Measurements from ENCODE around the gene ABLIM2. TPM values are rescaled to one million over a fixed set of nuclear protein-coding genes. Genes with fewer than 3 reads are reported as not detected.

The ABLIM2 gene
- total RNA-seq, 2 donors from 2014 or later = 2.6 to 7.3 TPM

DNA sequence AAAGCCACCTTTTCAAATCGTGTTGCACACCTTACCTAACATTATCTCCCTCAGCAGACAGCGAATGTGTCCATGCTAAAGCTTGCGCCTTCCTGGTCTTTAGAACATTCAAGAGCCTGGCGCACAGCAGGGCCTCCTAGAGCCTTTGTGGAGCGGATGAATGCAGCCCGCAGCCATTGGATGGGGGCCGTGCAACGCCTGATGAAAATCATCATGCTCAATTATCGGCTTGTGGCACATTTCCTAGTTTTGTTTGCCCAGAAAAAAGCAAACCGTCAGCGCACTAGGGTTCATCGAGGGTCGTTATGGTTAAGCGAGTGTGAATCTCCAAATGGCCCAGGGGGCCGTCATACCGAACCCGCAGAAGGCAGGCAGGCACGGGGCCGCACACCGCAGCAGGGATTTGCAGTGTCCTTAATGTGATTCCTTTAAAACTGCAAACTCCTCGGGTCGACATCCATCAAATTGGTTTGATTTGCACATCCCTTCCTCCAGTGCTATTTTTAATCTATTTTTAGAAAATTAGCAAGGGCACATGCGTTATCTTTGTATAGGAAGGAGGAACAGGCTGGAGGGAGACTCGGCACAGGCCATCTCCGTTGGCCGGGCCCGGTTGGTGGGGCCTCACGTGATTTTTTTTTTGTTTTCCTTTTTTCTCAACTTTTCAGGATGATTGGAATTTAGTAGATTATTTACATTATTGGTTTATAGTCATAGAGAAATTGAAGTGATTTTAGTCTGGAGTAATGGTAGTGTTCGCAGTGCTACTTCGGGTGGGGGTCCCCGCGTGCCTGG, 53.1 kb downstream of the ABLIM2 start:
- H3K27ac ChIP-seq = no peak overlapping the region
- 84% methylated on average over 32 of the region's 32 CpGs for WGBS
- H3K36me3 ChIP-seq = no peaks in the 10 kb centered on the region
- H3K9me3 ChIP-seq = no peaks in the 10 kb centered on the region
- DNase-seq (ENCODE audit: low spot score) = no peak
- intact Hi-C loops (cut with DNase I) = no loop called here
- no peaks in the 10 kb centered on the region for H3K27me3 ChIP-seq (replicated peaks; ENCODE audit: insufficient read depth)
- H3K4me3 ChIP-seq = no peak overlapping the region
- TF ChIP-seq, protein P1, sequence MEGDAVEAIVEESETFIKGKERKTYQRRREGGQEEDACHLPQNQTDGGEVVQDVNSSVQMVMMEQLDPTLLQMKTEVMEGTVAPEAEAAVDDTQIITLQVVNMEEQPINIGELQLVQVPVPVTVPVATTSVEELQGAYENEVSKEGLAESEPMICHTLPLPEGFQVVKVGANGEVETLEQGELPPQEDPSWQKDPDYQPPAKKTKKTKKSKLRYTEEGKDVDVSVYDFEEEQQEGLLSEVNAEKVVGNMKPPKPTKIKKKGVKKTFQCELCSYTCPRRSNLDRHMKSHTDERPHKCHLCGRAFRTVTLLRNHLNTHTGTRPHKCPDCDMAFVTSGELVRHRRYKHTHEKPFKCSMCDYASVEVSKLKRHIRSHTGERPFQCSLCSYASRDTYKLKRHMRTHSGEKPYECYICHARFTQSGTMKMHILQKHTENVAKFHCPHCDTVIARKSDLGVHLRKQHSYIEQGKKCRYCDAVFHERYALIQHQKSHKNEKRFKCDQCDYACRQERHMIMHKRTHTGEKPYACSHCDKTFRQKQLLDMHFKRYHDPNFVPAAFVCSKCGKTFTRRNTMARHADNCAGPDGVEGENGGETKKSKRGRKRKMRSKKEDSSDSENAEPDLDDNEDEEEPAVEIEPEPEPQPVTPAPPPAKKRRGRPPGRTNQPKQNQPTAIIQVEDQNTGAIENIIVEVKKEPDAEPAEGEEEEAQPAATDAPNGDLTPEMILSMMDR (IDR thresholded peaks at IDR 0.05) = no peak
- TF ChIP-seq POLR2A (IDR thresholded peaks at IDR 0.05) = no peak
- TF ChIP-seq POLR2AphosphoS5 (IDR thresholded peaks at IDR 0.05) = no peak
- H3K4me1 ChIP-seq (replicated peaks) = no peaks in the 10 kb centered on the region

DNA sequence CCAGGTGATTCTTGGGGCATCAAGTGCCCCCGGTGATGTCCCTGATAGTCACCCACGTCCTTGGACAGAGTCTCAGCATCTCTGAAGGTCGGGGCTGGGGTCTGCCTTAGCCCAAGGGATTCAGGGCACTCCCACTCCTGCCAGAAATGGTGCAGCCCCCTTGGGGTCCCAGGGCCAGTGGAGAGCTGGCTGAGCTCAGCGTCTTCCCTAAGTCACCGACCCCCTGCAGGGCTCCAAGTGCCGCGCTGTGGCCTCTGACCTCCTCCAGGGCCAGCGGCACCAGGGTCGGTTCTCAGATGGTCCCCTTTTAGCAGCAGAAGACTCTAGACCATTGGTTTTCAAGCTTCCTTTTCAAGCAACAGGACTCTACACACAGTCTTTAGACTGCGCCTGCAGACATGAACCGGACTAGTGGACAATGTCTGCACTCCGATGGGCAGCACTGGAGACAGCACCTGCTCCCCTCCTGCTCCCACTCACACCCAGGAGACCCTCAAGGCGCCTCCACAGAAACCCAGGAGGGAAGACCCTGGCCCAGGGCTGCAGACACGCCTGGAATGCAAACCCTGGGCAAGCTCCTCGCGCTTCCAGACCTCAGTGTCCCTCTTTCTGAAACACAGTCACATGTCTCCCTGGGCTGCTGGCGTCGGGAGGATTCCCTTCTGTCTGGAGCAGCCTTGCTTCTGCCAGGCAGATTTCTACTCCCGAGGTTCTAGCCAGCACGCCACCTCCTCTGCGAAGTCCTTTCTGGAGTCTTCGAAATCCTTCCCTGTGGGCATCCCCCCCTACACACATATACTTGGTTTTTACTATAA, 53.9 kb downstream of the ABLIM2 start:
- TF ChIP-seq POLR2AphosphoS5 (IDR thresholded peaks at IDR 0.05) (no peak), POLR2A (IDR thresholded peaks at IDR 0.05) (no peak)
- TF ChIP-seq, protein P1 (IDR thresholded peaks at IDR 0.05) = no peak
- intact Hi-C loops (cut with DNase I) = no loop called here
- no peaks in the 10 kb centered on the region for H3K9me3 ChIP-seq
- no peak for DNase-seq (ENCODE audit: low spot score)
- no peak overlapping the region for H3K27ac ChIP-seq
- WGBS = 87% methylated on average over 21 of the region's 22 CpGs
- H3K36me3 ChIP-seq = no peaks in the 10 kb centered on the region
- no peak overlapping the region for H3K4me3 ChIP-seq
- no peaks in the 10 kb centered on the region for H3K27me3 ChIP-seq (replicated peaks; ENCODE audit: insufficient read depth)
- H3K4me1 ChIP-seq (replicated peaks) = no peaks in the 10 kb centered on the region

DNA sequence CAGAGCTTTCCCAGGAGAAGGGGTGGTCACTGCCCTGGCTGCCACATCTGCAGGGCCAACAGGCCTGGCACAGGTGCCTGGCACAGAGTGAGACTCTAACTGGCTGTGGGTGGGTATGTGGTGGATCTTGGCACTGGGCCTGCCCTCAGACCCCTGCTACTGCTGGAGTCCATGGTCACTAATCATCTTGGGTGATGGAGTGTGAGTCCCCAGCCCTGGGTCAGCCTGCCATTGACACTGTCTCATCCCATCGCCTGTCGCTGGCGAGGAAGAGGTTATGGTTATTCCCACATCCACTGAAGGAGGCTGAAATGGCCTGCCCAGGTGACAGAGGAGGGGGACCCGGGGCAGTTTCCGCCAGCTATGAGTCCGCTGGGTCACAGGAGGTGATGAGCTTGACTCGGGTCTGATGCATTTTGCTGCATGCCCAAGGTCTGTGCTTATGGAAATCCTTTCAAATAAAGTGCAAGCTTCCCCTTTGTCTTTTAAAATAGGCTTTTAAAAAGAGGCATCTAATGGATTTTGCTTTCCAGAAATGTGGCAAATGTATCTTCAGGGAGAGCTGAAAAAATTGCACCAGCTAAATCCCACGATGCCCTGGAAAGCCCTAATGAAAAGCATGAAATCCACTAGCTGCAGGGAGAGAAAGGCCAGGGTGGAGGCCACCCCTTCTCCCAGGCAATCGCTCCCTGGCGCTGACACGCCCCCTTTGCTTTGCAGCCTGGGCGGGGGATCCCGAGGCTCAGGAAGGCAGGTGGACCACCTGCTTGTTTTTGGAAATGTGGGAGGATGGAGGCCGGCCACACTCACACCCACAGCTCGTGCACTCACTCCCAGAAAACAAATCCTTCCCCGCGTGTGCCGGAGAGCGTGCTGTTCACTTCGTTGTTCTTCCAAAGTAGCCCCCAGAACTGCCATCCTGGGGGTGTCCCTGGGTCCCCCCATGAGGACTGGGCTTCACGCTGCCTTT, 54.9 kb downstream of the ABLIM2 start:
- 77% methylated on average over 21 of the region's 21 CpGs for WGBS
- intact Hi-C loops (cut with DNase I) = no loop called here
- Histone ChIP-seq H3K4me3 (no peak overlapping the region), H3K27me3 (replicated peaks; ENCODE audit: insufficient read depth) (no peaks in the 10 kb centered on the region), H3K36me3 (no peaks in the 10 kb centered on the region), H3K4me1 (replicated peaks) (no peaks in the 10 kb centered on the region), H3K9me3 (no peaks in the 10 kb centered on the region), H3K27ac (no peak overlapping the region)
- TF ChIP-seq POLR2A (IDR thresholded peaks at IDR 0.05) = no peak
- TF ChIP-seq, protein P1 (IDR thresholded peaks at IDR 0.05) = no peak
- TF ChIP-seq POLR2AphosphoS5 (IDR thresholded peaks at IDR 0.05) = no peak
- no peak for DNase-seq (ENCODE audit: low spot score)

DNA sequence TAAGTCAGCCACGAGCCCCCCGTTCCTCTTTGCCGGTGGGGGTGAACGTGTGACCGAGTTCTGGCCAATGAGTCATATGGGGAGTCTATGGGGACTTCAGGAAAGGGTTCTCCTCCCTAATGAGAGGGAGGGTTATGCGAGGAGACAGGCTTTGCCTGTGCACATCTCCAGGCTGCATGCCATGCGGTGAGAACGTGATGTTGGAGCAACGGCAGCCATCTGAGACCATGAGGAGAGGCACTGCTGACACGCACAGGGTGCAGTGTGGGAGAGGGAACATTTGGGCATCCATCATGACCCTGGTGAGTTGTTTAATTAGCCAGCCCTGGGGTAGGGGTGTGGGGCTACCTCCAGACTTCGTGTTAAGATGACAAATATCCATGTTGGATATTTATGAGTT, 55.8 kb downstream of the ABLIM2 start:
- Histone ChIP-seq H3K4me1 (replicated peaks) (no peaks in the 10 kb centered on the region), H3K27ac (no peak overlapping the region), H3K4me3 (no peak overlapping the region), H3K27me3 (replicated peaks; ENCODE audit: insufficient read depth) (no peaks in the 10 kb centered on the region), H3K36me3 (no peaks in the 10 kb centered on the region), H3K9me3 (no peaks in the 10 kb centered on the region)
- no peak for DNase-seq (ENCODE audit: low spot score)
- intact Hi-C loops (cut with DNase I) = no loop called here
- TF ChIP-seq, protein P1 (IDR thresholded peaks at IDR 0.05) = no peak
- no peak for TF ChIP-seq POLR2A (IDR thresholded peaks at IDR 0.05)
- no peak for TF ChIP-seq POLR2AphosphoS5 (IDR thresholded peaks at IDR 0.05)
- 96% methylated on average over 11 of the region's 11 CpGs for WGBS
